Body of pancreas (tissue), 4 donors: ENCODE results near the gene TTC7B. TPM values are rescaled to one million over a fixed set of nuclear protein-coding genes. Genes with fewer than 3 reads are reported as not detected.
A peak's percentile ranks its signal among the peaks of the same experiment; 100 is the strongest.

ENCODE experiments used
- ATAC-seq: fragments of 150-250 bp; one replicate; pipeline ENCODE4 v1.9.1; 2016
- DNase-seq, 4 donors: peaks; one replicate each; pipeline ENCODE4 v3.0.0-alpha.2; 2019
- H3K27ac ChIP-seq, 4 donors: fragments of 200-600 bp; sonication (generic); 1 replicate in 3 of 4; 2 replicates in 1 of 4; pipeline versions ENCODE4 v1.5.1 to v1.6.1; 2016 to 2019; ENCODE audit warnings: mild to moderate bottlenecking in 1 of 4, mixed read lengths in 1 of 4, moderate library complexity in 1 of 4
- H3K27me3 ChIP-seq, 2 donors: fragments of 200-600 bp; sonication (generic); one replicate each; pipeline ENCODE4 v1.6.0; 2016; ENCODE audit warnings: mild to moderate bottlenecking in 1 of 2
- H3K36me3 ChIP-seq, 2 donors: fragments of 200-600 bp; sonication (generic); replicated peaks in 1 of 2; 2 replicates each; pipeline ENCODE4 v1.5.1; 2016; ENCODE audit warnings: low read depth in 2 of 2; ENCODE audit not compliant: insufficient read depth in 1 of 2
- H3K4me1 ChIP-seq: fragments of 200-600 bp; sonication (generic); one replicate; pipeline ENCODE4 v1.6.0; 2016
- H3K4me3 ChIP-seq, 2 donors: fragments of 200-600 bp; sonication (generic); 1 replicate in 1 of 2; 2 replicates in 1 of 2; pipeline ENCODE4 v1.5.1; 2016 to 2019
- H3K9me3 ChIP-seq, 3 donors: fragments of 200-600 bp; sonication (generic); 1 replicate in 2 of 3; 2 replicates in 1 of 3; pipeline ENCODE4 v1.5.1; 2016
- CTCF ChIP-seq, 7 experiments: fragments of 450-650 bp in 4 of 7; fragments of 200-600 bp in 3 of 7; sonication (generic) in 3 of 7; IDR thresholded peaks; one replicate each; pipeline ENCODE4 v1.5.1; 2016 to 2019; ENCODE audit warnings: antibody characterized with exemption in 7 of 7
- POLR2A ChIP-seq, 3 donors: fragments of 450-650 bp; IDR thresholded peaks; one replicate each; pipeline ENCODE4 v1.6.1; 2016; ENCODE audit warnings: antibody characterized with exemption in 3 of 3, mild to moderate bottlenecking in 2 of 3
- WGBS, 2 donors: methylation state at CpG; one replicate each; pipeline ENCODE4 v1.1.5; 2017; 5-methylcytosine and 5-hydroxymethylcytosine counted together
- intact Hi-C: fragments of 100-400 bp; cut with DNase I; formaldehyde crosslinking; loops from one replicate; pipeline ENCODE4 v1.15.1; 2023
- total RNA-seq, 2 donors: library from RNA; depleted of rRNA; stranded (reverse); fragments of >200 nt; gene quantifications; one replicate each; pipeline ENCODE4 v1.1.0, GENCODE V29; 2016

The TTC7B gene
- total RNA-seq, 2 donors from 2014 or later = 15.3 to 44.2 TPM

GRCh38 chr14:90649083-90649482 is 167.1 kb downstream of the TTC7B start:
- ATAC-seq (no peak), DNase-seq (no peak)
- no peaks in the 10 kb centered on the region for H3K27me3 ChIP-seq
- H3K36me3 ChIP-seq = peaks cover 0 to 3% of the 10 kb centered on the region in 2 donors
- no peaks in the 10 kb centered on the region for H3K4me1 ChIP-seq
- H3K27ac ChIP-seq = no peak overlapping the region
- no peaks in the 10 kb centered on the region for H3K9me3 ChIP-seq
- no peak for TF ChIP-seq CTCF (IDR thresholded peaks at IDR 0.05)
- no peak for TF ChIP-seq POLR2A (IDR thresholded peaks at IDR 0.05)
- WGBS, 2 donors = 78 to 83% methylated on average over 4 of the region's 4 CpGs
- intact Hi-C loops = no loop called here
- no peak overlapping the region for H3K4me3 ChIP-seq

- no peak for DNase-seq
- H3K27ac ChIP-seq = no peak overlapping the region
- intact Hi-C loops = no loop called here
- no peaks in the 10 kb centered on the region for H3K27me3 ChIP-seq
- TF ChIP-seq POLR2A (IDR thresholded peaks at IDR 0.05) (no peak), CTCF (IDR thresholded peaks at IDR 0.05) (no peak)
- no peak overlapping the region for H3K4me3 ChIP-seq
- peaks cover 0 to 3% of the 10 kb centered on the region in 2 donors for H3K36me3 ChIP-seq
- no peak for ATAC-seq
- H3K9me3 ChIP-seq = no peaks in the 10 kb centered on the region
- H3K4me1 ChIP-seq = no peaks in the 10 kb centered on the region
- 96 to 98% methylated on average over 5 of the region's 5 CpGs for WGBS, 2 donors
Observed at GRCh38 chr14:90648421-90648820, 167.8 kb downstream of the TTC7B start.

- TF ChIP-seq CTCF (IDR thresholded peaks at IDR 0.05) (no peak), POLR2A (IDR thresholded peaks at IDR 0.05) (no peak)
- intact Hi-C loops = no loop called here
- DNase-seq (no peak), ATAC-seq (no peak)
- no peaks in the 10 kb centered on the region for H3K4me1 ChIP-seq
- peaks cover 0 to 4% of the 10 kb centered on the region in 2 donors for H3K36me3 ChIP-seq
- no peak overlapping the region for H3K4me3 ChIP-seq
- no peaks in the 10 kb centered on the region for H3K27me3 ChIP-seq
- no peak overlapping the region for H3K27ac ChIP-seq
- H3K9me3 ChIP-seq = no peaks in the 10 kb centered on the region
- 55 to 64% methylated on average over 5 of the region's 5 CpGs for WGBS, 2 donors
Observed at GRCh38 chr14:90647473-90648005, 168.7 kb downstream of the TTC7B start.

DNA sequence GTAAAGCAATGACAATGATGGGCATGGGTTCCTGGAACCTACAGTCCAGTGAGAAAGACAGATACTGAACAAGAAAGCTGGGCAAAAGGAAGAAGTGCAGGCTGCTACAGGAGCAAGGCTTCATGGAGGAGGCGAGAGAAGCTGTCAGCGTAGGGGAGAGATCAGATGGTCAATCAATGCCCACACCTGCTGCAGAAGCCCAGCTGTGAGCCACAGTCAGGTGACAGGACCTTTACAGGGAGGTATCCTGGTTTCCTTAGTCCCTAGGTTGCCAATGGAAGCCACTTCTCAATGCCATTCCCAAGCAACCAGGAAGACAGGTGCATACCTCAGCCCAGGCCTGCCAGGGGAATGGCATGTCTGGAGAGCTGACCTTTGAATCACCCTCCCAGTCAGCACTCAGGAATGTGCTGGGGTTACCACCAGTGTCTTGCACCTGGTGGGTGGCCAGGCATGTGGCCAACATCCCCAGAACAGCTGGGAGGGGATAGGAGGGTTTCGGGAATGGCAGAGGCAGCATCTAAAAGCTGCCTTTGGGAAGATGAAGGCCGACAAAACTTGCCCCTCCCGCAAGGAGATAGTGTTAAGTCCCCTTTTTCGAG is 170.3 kb downstream of the TTC7B start:
- no peak overlapping the region for H3K27ac ChIP-seq
- H3K4me3 ChIP-seq = no peak overlapping the region
- ATAC-seq = peak; percentile 58
- DNase-seq = peak in 1 of 4 donors; percentile 38
- peaks cover 0 to 6% of the 10 kb centered on the region in 2 donors for H3K36me3 ChIP-seq
- intact Hi-C loops = no loop called here
- TF ChIP-seq POLR2A (IDR thresholded peaks at IDR 0.05) (no peak), CTCF (IDR thresholded peaks at IDR 0.05) (no peak)
- WGBS, 2 donors = 88 to 95% methylated on average over 6 of the region's 6 CpGs
- H3K9me3 ChIP-seq = no peaks in the 10 kb centered on the region
- H3K27me3 ChIP-seq = no peaks in the 10 kb centered on the region
- H3K4me1 ChIP-seq = no peaks in the 10 kb centered on the region

- WGBS, 2 donors = 66 to 96% methylated on average over 4 of the region's 4 CpGs
- no peak overlapping the region for H3K27ac ChIP-seq
- DNase-seq (peak in 3 of 4 donors; percentile 27 to 48 (median 29)), ATAC-seq (peak; percentile 45)
- H3K4me1 ChIP-seq = no peaks in the 10 kb centered on the region
- H3K9me3 ChIP-seq = no peaks in the 10 kb centered on the region
- H3K27me3 ChIP-seq = no peaks in the 10 kb centered on the region
- intact Hi-C loops = no loop called here
- peaks cover 0 to 6% of the 10 kb centered on the region in 2 donors for H3K36me3 ChIP-seq
- TF ChIP-seq POLR2A (IDR thresholded peaks at IDR 0.05) = no peak
- TF ChIP-seq CTCF (IDR thresholded peaks at IDR 0.05) = no peak
- H3K4me3 ChIP-seq = no peak overlapping the region
Observed at GRCh38 chr14:90644882-90645281, 171.3 kb downstream of the TTC7B start.
